Measurements from ENCODE around the gene PCDHA10.
"Not testable (repeated sequence)": the region's sequence is repeated elsewhere in the genome, so short reads cannot be mapped to it uniquely, and the experiment has no call there.

PCDHA10 gene

GRCh38 chr5:140870221-140871201, 14.8 kb downstream of the PCDHA10 start:
- TF ChIP-seq CTCF (IDR thresholded peaks at IDR 0.05; ENCODE audit: extremely low read depth, insufficient read depth, missing control alignments), result no peak
- DNase-seq (ENCODE audit: low spot score), result no peak
- in situ Hi-C loops (cut with MboI; ENCODE audit: low pct_unique_long_range_greater_than_20kb, low sequenced_read_pairs, unreplicated experiment), result no loop called here

- in situ Hi-C loops (cut with MboI; ENCODE audit: low pct_unique_long_range_greater_than_20kb, low sequenced_read_pairs, unreplicated experiment), result no loop called here
- no peak for TF ChIP-seq CTCF (IDR thresholded peaks at IDR 0.05; ENCODE audit: extremely low read depth, insufficient read depth, missing control alignments)
- DNase-seq (ENCODE audit: low spot score), result no peak
Observed at GRCh38 chr5:140875085-140876065, 19.7 kb downstream of the PCDHA10 start, which contains the start of gene PCDHA12. TSS of gene PCDHA12 (plus strand) at chr5:140875308. CDS start at chr5:140875473, 165 bp downstream.

- DNase-seq (ENCODE audit: low spot score); in situ Hi-C loops (cut with MboI; ENCODE audit: low pct_unique_long_range_greater_than_20kb, low sequenced_read_pairs, unreplicated experiment): not testable (repeated sequence)
Observed at GRCh38 chr5:140876541-140877261, 21.0 kb downstream of the PCDHA10 start.

- TF ChIP-seq CTCF (IDR thresholded peaks at IDR 0.05; ENCODE audit: extremely low read depth, insufficient read depth, missing control alignments), result no peak
- in situ Hi-C loops (cut with MboI; ENCODE audit: low pct_unique_long_range_greater_than_20kb, low sequenced_read_pairs, unreplicated experiment), result no loop called here
Observed at GRCh38 chr5:140877262-140877581, 21.5 kb downstream of the PCDHA10 start.

GRCh38 chr5:140881889-140882590, 26.3 kb downstream of the PCDHA10 start, which contains the start of gene PCDHA13:
TSS of gene PCDHA13 (plus strand) at chr5:140882124. CDS start at chr5:140882269, 145 bp downstream.
- in situ Hi-C loops (cut with MboI; ENCODE audit: low pct_unique_long_range_greater_than_20kb, low sequenced_read_pairs, unreplicated experiment), result no loop called here
- DNase-seq (ENCODE audit: low spot score), result peak; percentile 5
- no peak for TF ChIP-seq CTCF (IDR thresholded peaks at IDR 0.05; ENCODE audit: extremely low read depth, insufficient read depth, missing control alignments)

More at GRCh38 chr5:140877262-140877581, 21.5 kb downstream of the PCDHA10 start:
- no peak for DNase-seq (ENCODE audit: low spot score)

- in situ Hi-C loops (cut with MboI; ENCODE audit: low pct_unique_long_range_greater_than_20kb, low sequenced_read_pairs, unreplicated experiment), result no loop called here
- DNase-seq (ENCODE audit: low spot score), result peak; percentile 10
- TF ChIP-seq CTCF (IDR thresholded peaks at IDR 0.05; ENCODE audit: extremely low read depth, insufficient read depth, missing control alignments), result no peak
Observed at GRCh38 chr5:140882591-140882899, 26.8 kb downstream of the PCDHA10 start.
